Nucleus accumbens (tissue), 56 donors: ENCODE results near the gene ZNF366.

Experiments
- DNase-seq, 56 donors: peaks; one replicate each; lab custom pipeline; 2025; lab: John Stamatoyannopoulos, UW

The ZNF366 gene

DNA sequence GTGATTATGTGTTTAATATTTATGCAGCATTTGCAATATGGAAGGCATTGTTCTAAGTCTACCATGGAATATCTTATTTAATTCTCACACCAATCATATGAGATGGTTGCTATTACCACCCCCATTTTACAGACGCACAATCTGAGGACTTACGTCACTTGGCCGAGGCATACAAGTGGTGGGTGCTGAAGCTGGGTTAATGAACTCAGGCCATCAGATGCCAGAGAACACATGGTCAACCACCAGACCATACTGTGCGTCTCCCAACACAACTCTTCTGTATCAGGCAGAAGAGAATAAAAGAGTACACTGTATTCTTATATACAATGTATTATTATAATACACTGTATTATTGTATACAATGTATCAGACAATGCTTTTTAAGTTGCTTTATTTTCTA is 59.5 kb downstream of the ZNF366 start:
- DNase-seq = no peak

GRCh38 chr5:72445969-72446368 is 61.2 kb downstream of the ZNF366 start:
- no peak for DNase-seq

GRCh38 chr5:72443883-72444282 is 63.3 kb downstream of the ZNF366 start:
- DNase-seq = no peak

DNA sequence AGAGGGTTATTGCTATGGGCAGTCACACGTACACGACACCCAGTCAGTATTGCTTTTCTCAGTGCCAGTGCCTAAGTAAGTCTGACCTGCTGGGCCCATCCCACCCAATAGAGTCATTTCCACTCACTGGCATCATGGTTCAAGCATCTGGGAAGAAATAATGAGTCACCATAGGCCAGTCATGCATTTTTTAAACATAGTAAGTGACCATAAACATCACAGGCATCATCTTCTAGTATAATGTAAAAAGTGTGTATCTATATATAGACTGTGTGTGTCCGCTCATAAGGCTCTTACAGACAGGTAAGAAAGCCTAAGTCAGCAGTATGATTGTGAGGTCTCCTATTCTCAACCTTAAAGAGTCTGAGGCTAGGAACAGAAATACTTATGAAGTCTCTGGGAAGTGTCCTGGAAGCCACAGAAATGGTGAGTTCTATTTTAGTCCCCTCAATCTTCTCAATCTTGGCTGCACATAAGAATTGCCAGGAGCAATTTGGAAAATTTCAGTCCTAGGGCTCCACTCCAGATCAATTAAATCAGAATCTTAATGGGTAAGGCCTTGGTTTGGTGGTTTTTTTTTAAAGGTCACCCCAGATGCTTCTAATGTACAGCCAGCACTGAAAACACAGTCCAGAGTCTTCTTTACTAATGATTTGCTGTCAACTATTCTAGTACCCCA is 65.2 kb downstream of the ZNF366 start:
- no peak for DNase-seq

- DNase-seq = no peak
Measured at GRCh38 chr5:72441094-72441723, 66.0 kb downstream of the ZNF366 start.

DNA sequence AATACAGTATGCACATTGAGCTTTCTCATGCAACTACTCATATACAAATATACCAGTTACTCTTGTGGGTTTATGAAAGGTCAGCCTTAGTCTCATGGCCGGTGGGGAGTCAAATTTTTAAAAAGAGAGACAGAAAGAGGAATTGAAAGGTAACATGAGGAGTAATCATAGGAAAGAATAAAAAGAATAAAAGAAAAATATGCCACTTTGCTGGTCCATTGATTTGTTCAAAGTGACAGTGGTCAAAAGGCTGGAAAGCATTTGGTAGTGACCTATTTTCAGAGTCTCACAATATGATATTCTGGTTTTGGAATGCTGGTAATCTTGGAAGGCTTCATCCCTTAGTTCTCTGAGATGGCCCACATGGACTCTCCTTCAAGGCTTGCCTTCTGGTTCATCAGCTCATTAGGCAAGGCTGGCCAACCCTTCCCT is 67.0 kb downstream of the ZNF366 start:
- no peak for DNase-seq

GRCh38 chr5:72439192-72439591 is 68.0 kb downstream of the ZNF366 start:
- DNase-seq = no peak

- no peak for DNase-seq
Measured at GRCh38 chr5:72438141-72438540, 69.1 kb downstream of the ZNF366 start.

- no peak for DNase-seq
Measured at GRCh38 chr5:72436796-72437471, 70.3 kb downstream of the ZNF366 start.

DNA sequence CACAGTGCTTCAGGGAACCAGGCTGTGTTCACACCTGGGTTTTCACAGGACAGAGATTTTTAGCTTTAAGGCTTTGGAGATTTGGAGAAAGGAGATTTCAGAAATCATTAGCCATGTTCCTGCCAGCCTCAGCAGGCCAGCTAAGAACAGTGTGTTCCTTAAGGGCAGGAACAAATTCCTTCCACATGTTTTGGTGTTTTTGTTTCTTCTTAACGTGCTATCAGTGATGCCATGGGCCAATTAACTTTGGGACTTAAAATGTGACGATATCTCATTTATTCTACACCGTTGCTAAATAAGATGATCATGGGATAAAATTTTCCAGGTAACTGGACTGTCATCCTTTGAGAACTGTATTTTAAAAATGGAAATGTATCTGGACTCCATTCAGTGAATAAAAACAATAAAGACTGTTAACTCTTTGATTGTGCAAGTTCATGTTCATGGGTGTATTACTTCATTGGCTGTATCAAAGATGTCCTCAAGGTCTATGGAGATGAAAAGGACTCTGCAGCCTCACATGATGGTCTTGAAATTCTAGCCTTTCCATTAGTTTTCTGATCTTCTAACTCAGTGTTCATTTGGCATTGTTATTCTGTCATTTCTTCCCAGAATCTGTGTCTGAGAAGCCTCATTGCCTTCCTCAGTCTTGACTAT is 72.3 kb downstream of the ZNF366 start:
- DNase-seq = no peak

DNA sequence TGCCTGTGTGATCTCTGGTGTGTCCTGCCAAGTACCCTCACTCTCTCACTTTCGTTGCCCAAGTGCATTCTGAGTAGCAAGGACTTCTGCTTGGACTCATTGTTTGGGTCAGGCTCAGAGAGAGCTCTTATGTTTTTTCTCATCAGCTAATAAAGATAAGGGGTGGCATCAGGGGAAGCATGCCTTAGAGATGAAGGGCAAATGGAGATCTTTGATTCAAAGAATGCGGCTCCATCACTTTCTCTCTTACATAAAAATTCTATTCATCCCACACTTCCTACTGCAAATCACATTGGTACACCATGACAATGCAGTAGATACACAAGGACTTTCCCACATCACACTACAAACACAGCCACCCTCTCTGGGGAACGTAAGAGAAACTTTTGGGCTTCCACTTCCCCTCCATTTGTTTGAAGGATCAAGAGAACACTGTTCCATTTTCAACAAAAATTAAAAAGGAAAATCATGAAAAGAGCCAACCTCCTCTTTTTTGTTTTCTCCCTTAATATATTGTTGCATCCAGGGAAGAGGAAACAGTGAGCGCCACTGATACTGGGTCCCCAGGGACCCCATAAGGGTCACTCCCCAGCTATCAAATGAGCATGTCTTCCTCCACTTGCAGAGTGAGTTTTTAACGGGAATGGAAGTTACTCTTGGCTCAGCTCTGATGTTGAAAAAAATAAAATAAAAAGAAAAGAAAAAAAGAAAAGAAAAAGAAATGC is 73.0 kb downstream of the ZNF366 start:
- DNase-seq = no peak

DNA sequence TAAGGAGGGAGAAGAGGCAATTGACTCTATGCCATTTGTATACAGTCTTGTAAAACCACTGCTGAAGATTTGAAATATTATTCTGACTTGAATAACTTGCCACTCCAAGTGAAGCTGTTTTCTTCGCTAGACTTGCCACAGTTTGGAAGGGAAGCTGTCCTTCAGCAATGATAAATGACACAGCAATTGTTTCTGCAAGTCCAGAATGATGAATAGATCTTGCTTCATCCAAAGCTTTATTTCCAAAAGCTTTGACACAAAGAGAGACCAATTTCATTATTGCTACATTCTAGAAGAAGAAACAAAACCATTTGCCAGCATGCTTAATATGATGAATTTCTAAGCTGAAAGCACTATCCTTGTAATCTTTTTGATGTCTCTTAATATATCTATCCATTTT is 73.7 kb downstream of the ZNF366 start:
- no peak for DNase-seq

GRCh38 chr5:72428669-72429068 is 78.5 kb downstream of the ZNF366 start:
- no peak for DNase-seq

- no peak for DNase-seq
Measured at GRCh38 chr5:72427488-72428437, 79.4 kb downstream of the ZNF366 start.

DNA sequence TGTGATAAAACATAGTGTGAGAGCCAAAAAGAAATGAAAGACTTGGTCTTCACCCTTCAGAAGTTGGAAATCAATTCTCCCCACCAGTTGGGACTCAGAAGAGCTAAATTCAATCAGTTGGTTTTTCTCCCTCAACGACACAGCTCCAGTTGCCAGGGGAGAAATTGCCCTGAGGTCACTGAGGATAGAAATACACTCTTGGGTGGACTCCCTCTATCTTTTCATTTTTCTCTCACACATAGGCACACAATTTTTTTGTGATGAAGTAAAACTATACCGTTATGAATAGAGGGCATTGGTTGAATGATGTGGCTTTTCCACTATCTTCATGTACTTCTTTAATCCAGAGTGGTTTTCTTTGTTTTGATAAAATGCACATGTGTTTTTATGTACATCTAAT is 80.2 kb downstream of the ZNF366 start:
- no peak for DNase-seq

DNA sequence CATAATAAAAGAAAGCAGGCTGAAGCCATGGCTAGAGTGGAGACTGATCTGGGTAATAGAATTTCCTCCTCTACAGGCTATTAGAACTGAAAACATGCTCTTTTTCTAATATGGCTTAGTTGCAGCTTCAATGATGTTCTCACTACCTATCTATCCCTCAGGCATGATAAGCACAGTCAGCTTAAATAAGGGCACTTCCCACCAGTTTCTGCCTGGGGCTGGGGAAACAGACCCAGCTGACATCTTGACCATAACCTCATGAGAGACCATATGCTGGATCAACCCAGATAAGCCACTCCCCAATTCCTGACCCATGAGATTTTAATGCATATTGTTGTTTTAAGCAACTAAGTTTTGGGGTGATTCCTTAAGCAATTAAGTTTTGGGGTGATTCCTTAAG is 81.2 kb downstream of the ZNF366 start:
- no peak for DNase-seq

DNA sequence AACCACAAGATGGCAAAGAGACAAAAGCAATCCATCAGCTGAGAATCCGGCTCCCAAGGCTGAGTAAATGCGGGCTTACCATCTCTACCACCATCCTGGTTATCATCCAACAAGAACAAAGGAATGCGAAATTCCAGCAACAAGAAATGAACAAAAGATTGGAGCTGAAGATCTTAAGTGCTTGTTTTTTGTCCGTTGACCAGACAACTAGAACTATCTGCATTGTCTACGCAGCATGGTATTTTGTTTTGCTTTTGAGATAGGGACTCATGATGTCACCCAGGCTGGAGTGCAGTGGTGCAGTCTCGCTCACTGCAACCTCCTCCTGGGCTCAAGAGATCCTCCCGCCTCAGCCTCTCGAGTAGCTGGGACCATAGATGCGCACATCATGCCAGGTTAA is 88.9 kb downstream of the ZNF366 start:
- DNase-seq = no peak

DNA sequence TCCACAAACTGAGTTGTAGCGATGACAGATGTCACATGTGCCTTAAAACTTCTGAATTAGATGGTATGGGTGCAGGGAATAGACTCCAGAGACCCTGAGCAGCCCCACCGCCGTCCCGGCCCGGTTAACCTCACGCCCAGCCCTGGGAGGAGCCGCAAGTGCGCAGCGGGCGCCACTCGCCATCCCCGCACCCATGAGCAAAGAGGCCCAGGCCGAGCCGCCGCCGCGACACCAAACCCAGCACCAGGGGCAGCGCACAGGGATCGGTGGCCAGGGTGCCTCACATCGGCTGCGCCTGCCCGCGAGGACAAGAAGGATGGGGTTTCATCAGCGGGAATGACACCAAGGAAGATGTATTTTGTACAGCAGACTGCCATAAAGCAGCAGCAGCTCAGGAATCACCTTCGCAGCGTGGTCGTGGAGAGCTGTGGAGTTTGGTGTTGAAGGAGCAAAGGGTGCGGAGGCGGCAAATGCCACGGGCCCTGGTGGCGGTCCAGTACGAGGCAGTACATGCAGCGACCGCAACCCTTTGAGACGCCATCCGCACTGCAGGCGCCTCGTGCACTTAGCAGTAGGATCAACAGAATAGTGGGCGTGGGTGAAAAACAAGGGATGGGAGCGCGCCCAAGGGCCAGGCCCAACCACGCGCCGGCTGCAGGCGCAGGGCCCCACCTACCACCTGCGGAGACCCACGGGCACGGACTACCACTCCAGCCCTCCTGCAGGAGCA is 89.7 kb downstream of the ZNF366 start:
- DNase-seq = no peak
